IPS-18c (cell line): ENCODE measurements around the gene WDR41.

ENCODE experiments used
- H3K4me3 ChIP-seq: 2 replicates; pipeline ENCODE4 v1.7.0; 2013; ENCODE audit warnings: low read depth, mild to moderate bottlenecking, low read length, moderate library complexity; ENCODE audit not compliant: insufficient read depth
- H3K9me3 ChIP-seq: one replicate; pipeline ENCODE4 v1.6.1; 2013; ENCODE audit warnings: mild to moderate bottlenecking, low read length, moderate library complexity; ENCODE audit not compliant: control insufficient read depth, insufficient read depth

WDR41 gene

DNA sequence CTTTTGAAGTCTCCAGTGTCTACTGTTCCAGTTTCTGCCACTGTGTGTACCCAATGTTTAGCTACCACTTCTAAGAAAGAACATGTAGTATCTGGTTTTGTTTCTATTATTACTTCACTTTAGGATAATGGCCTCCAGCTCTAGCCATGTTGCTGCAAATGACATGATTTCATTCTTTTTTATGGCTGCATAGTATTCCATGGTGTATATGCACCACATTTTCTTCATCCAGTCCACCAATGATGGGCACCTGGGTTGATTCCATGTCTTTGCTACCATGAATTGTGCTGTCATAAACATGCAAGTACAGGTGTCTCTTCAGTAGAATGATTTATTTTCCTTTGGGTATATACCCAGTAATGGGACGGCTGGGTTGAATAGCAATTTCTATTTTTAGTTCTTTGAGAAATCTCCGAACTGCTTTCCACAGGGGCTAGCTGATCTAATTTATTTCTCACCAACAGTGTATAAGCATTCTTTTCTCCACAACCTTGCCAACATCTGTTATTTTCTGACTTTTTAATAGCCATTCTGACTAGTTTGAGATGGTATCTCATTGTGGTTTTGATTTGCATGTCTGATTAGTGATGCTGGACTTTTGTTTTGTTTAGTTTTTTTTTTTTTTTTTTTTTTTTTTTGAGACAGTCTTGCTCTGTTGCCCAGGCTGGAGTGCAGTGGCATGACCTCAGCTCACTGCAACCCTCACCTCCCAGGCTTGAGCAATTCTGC is 68.9 kb downstream of the WDR41 start:
- H3K9me3 ChIP-seq, result no peaks in the 10 kb centered on the region
- H3K4me3 ChIP-seq, result no peak overlapping the region

DNA sequence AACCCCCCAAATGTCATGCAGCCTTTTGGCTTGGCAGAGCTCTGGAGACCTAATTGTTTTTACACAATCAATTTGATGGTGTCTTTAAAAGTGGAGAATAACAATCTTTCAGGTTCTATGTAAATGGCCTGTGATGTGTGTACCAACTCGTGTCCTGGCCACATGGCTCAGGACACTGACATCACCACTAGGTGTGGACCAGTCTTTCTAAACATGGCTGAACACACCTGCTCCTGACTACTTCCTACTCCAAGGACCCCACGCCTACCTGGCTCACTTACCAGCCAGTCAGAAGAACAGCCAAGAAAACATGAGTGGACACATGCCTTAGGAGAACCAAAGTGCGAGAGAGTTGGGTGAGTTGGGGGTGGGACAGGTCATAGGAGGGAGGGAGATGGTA is 71.2 kb downstream of the WDR41 start:
- no peaks in the 10 kb centered on the region for H3K9me3 ChIP-seq
- no peak overlapping the region for H3K4me3 ChIP-seq

DNA sequence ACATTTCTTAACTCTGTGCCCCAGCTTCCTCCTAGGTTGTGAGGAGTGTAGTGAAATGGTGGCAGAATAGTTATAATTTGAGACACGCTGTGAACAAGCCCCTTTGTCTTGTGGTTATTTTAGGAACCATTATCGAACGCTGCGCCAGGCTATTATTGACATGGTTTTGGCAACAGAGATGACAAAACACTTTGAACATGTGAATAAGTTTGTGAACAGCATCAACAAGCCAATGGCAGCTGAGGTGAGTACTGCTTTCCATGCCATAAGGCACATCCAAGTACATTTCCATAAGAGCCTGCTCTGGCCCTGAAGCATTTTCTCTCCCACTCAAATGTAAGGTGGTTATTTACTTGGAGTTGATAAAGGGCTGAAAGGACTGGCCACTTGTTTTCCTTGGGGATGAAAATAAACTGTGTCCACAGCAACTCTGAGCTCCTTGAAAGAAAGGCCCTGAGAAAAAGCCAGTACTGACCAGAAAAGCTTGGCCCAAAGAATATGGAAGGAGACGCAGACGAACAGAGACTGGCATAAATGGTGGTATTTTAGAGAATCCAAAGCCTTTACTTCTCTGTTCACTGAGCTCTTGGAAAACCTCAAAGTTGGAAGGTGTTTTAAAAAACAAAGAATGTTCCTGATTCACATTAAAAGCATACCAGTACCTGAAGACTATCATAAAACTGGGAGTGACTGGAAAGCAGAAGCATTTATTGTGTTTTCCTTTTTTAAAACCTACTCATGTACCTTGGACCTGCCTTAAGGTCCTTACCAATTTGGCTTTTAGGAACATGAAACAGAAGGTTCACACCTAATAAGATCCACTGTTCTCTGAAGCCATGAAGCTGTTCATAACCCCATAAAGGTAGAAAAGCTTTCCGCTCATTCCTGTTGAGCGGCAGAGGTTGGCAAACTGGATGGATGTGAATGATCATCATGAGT is 72.2 kb downstream of the WDR41 start:
- H3K4me3 ChIP-seq, result no peak overlapping the region
- no peaks in the 10 kb centered on the region for H3K9me3 ChIP-seq

DNA sequence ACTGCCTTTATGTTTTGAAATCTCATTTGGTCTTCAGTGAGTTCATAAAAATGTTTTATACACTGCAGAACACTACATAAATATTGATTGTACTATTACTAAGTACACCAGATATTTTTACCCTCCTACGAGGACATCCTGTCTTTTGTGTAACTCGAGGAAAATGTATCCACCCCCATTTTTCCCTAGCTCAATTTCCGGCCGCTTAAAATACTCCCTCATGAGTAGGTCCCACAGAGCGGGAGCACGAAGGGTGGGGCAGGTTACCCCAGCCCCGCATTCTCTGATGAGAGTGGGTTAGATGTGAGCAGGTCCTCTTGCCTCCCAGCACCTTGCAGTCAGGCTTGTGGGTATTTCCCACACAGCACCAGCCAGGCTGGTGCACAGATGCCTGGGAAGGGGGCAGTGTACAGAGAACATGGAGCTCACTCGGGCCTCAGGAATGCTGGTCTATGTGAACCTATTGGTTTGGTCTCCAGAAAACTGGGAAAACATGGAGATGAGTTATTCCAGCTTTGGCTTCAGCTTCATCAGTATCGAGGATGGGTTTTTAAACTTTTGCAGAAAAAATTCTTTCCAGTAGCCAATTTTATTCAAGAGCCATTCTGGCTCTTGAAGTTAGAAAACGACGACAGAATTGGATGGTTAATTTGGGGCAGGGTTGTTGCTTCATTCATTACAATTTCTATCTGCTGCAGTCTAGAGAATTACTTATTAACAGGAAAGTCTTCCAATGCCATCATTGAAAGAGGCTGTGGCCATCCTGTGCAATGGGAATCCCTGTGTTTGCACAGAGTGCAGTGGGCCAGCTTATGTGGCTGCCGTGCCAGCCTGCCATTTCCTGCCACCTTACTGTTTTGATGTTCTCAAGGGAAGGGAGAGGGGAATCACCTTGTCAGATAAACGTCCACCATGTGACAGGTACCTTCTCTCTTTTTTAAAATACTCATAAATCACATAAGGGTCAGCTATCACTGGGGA is 73.2 kb downstream of the WDR41 start:
- Histone ChIP-seq H3K4me3 (no peak overlapping the region), H3K9me3 (no peaks in the 10 kb centered on the region)

DNA sequence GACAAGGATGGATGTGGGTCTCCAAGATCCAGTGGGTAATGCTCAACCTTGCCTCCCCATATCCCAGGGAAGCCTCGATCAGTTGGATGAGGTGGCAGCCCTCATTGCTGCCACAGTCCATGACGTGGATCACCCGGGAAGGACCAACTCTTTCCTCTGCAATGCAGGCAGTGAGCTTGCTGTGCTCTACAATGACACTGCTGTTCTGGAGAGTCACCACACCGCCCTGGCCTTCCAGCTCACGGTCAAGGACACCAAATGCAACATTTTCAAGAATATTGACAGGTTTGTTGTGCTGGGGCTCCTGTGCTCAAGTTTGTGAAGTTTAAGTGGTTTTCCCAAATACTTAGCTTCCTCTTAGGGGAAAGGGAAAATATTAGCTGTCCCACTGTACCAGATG is 74.0 kb downstream of the WDR41 start:
- H3K4me3 ChIP-seq, result no peak overlapping the region
- H3K9me3 ChIP-seq, result no peaks in the 10 kb centered on the region

DNA sequence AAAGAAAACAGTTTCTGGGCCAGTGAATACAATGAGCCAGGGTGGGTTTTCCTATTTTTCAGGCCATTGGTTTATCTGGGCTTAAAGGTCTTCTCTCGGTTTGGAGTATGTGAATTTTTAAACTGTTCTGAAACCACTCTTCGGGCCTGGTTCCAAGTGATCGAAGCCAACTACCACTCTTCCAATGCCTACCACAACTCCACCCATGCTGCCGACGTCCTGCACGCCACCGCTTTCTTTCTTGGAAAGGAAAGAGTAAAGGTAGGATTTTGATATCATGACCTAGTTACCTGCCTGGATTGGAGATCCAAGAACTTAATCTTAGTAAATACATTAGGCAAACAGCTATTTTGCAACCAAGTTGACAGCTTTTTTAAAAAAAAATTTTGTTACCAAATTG is 79.1 kb downstream of the WDR41 start:
- Histone ChIP-seq H3K4me3 (no peak overlapping the region), H3K9me3 (no peaks in the 10 kb centered on the region)

DNA sequence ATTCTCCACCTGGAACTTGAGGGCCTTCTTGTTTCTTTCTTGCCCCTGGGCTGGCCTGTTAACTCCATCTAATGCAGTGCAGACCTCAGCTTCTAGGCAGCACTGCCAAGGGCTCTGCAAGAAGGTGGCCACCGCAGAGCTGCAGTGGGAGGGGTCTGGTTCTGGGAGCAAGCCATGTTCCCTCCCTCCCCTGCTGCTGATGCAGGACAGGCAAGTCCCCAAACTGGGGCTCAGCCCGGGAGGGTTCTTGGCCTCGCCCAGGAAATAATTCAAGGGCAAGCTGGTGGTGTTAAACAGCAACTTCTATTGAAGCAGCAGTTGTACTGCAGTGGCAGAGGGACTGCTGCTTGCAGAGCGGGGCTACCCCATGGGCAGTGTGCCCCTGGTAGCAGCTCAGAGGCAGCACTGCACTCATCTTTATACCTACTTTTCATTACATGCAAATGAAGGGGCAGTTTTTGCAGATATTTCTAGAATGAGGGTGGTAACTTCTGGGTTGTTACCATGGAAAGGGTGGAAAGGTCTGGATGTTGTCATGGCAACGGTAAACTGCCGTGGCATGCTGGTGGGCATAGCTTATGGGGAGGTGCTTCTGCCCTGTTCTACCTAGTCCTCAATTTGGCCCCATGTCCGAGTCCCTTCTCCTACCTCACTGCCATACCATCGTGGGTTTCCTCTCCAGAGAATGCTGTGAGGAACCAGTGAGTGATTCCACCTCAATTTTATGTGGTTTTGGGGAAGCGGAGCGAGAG is 82.1 kb downstream of the WDR41 start:
- H3K4me3 ChIP-seq, result no peak overlapping the region
- no peaks in the 10 kb centered on the region for H3K9me3 ChIP-seq

DNA sequence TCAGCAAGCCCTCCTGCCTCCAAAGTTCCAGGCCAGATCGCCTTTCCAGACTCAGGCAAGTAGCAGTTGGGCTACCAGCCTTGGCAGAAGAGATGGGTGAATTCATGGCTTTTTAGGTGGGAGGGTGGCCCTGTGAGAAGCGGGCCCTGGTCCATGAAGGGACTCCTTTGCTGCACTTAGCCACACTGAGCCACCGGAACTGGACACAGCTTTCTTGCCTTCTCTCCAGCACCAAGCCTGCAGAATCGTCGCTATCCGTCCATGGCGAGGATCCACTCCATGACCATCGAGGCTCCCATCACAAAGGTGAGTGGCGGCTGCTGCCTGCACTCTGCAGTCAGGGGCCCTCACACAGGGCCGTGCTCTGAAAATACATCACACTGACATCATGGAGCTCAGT is 85.0 kb downstream of the WDR41 start:
- no peak overlapping the region for H3K4me3 ChIP-seq

DNA sequence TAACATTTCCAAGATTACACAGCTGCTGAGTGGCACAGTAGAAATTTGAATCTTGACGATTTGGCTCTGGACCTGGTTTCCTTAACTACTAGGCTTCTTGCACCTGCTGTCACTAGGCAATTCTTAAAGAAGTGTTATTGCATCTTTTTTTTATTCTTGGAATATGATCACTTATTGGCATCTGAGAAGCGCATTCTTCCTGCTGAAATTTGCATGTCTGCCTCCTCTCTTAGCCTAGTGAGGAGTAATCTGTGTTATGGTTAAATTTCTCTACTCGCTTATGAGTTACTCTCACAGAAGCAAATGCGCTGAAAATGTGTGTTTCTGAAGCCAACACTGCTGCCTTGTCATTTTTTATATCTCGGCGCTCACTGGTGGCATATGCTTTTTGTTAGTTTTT is 89.3 kb downstream of the WDR41 start:
- Histone ChIP-seq H3K4me3 (no peak overlapping the region), H3K9me3 (no peaks in the 10 kb centered on the region)

More for the DNA sequence above, 85.0 kb downstream of the WDR41 start:
- no peaks in the 10 kb centered on the region for H3K9me3 ChIP-seq

DNA sequence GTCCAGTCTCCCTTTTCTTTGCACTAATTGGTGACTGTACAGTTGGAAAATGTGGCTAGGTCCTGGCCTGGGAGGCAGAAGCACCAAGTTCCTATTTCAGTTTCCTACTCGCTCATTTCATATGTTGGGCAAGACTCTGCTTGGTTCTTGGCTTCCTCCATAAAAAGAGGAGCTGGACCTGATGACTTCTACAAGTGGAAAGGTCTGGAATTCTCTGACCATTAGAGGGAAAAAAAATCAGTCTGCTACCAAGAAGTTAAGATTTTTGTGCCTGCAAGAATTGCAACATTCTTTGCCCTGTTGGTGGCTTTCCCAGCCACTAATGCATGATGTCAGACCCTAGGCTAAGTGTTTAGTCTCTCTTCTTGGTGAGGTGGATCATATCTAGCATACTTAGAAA is 91.5 kb downstream of the WDR41 start:
- no peak overlapping the region for H3K4me3 ChIP-seq
- H3K9me3 ChIP-seq, result no peaks in the 10 kb centered on the region

DNA sequence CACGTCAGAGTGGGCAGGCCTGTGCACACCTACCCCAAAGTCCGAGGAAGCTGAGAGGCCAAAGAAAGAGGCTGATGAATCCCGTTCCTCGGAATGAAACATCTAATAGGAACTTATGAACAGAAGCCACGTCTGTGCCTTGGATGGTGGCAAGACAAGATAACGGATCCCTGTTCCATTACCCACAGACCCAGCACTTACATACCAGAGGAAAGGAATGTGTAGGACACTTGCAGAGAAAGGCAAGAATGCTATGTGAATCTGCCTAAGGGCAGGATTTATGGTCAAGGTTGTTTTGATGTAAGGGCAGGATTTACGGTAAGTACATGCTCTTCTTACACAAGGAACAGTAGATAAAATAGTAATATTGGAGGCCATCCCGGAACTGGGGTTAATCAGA is 93.2 kb downstream of the WDR41 start:
- Histone ChIP-seq H3K9me3 (no peaks in the 10 kb centered on the region), H3K4me3 (no peak overlapping the region)

DNA sequence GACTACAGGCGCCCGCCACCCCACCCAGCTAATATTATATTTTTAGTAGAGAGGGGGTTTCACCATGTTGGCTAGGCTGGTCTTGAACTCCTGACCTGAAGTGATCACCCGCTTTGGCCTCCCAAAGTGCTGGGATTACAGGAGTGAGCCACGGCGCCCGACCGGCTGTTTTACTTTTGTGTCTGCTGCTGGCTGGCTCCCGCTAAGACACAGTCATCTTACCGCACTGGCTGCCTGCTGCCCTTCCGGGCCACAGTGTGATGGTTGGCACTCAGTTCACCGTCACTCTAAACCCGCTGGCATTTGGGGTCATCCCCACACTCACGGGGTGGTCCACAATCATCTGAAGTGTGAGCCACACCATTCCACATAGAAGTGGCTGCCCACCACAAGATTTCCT is 93.7 kb downstream of the WDR41 start:
- H3K4me3 ChIP-seq, result no peak overlapping the region
- H3K9me3 ChIP-seq, result no peaks in the 10 kb centered on the region

DNA sequence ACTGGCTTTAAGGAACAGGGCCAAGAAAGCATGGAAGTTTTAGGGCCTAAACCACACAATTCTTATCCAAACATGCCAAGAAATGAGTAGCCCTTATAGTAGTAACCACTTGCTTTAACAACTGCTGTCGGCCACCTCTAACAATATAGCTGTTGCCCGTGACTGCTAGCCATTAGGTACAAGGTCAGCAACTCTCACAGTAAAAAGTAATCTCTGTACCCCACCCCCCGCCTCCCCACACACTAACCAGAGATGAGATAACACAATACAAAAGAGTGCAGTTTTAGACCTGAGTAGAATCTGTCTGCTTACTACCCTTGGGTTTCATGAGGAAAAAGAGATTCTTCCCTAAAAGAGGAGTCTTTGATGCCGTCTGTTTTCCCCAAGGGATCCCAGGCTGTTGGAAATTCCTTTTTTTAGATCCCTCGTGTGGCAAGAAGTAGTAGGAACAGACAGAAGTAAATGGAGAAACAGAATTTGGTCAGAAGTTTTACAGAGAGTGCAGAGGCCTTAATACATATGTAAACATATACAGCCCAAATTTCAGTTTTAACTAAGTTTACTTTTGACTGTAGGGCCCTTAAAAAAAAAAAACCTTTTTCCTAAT is 94.3 kb downstream of the WDR41 start:
- H3K4me3 ChIP-seq, result no peak overlapping the region

DNA sequence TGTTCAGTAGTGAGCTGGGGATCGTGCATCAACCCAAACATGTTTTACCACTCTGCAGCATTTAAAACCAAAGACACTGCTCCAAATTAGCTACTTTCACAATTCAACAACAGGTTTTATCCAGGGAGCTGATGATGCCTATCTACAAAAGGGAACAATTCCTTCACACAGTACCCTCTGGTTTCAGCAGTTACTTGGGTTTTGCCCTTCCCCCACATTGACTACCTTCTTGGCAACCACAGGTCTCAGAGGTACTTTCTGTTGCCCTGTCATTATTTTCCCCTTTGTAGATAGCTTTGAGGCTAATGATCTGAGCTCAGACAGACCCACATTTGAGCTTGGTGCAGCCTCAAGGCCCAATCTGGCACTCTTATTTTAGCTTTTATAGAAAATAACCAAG is 96.1 kb downstream of the WDR41 start:
- Histone ChIP-seq H3K9me3 (no peaks in the 10 kb centered on the region), H3K4me3 (no peak overlapping the region)

More for the DNA sequence above, 94.3 kb downstream of the WDR41 start:
- no peaks in the 10 kb centered on the region for H3K9me3 ChIP-seq

DNA sequence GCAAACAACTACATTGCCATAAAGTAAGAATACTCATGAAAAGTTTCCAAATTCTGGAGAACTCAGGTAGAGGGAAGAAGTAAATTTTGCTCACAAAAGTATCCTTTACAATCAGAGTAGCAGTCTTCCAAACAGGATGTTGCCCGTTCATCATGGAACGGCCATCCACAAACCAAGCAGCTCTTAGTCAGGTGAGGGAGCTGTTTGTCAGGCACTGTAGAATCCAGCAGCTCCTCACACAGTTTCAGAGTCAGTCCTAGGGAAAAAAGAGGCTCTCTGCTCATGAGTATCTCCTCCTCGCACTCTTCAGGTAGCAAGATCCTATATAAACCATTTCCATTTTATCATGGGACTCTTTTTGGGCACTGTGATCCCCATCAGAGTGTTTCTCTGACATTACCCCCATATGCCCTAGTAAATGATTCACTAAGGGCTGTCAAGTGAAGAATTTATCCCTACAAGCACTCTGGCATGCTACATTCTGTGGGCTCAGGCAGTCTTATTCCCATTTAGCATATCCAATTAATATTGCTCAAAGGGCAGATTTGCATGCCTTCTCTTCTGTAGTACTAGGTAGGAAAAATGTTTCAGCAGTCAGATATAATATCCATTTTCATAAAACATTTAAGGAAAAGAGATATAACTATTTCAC is 97.9 kb downstream of the WDR41 start:
- no peak overlapping the region for H3K4me3 ChIP-seq

DNA sequence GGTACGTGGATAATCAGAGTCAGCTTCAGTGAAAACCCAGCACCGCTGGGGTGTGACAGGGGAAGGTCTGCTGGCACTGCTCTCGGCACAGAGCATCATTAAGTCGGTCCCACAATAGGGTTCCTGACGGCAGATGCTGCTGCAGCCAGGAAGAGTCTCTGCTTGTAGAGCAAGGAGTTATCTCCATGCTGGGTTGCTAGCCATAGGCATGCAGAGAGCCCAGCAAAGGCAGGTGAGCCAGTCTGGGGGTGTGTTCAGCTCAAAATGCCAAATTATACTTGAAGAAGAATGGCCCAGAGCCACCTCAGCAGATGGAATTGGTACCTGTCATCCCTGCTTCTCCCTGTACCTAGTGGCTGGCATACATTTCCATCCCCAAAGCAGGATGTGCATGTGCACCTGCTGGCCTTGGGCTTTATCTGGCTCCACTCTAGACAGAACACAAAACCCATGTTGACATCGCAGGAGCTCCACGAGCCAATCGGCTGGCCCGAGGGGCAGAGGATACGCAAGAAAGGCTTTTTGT is 100.8 kb downstream of the WDR41 start:
- Histone ChIP-seq H3K9me3 (no peaks in the 10 kb centered on the region), H3K4me3 (no peak overlapping the region)

More for the DNA sequence above, 97.9 kb downstream of the WDR41 start:
- H3K9me3 ChIP-seq, result no peaks in the 10 kb centered on the region
